ENCODE results near the gene TBC1D22A.
"Not testable (repeated sequence)": the region's sequence is repeated elsewhere in the genome, so short reads cannot be mapped to it uniquely, and the experiment has no call there.

Gene TBC1D22A

DNA sequence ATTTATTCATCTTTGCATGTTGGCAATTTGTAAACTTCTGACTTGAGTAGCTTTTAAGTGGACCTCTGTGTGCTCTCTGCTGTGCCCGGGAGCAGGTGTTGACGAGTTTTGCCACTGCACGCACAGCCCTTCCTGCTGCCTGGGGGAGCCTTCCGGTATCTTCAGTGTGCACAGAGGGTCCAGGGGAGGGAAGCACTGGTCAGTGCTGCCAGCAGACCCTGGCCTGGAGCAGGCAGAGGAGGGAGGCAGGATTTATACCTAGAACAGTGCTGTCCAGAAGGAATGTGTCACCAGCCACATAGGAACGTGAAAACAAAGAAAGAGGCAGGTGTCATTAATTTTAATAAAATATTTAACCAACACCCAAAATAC lies 403.6 kb downstream of the TBC1D22A start:
- no peak for DNase-seq

DNA sequence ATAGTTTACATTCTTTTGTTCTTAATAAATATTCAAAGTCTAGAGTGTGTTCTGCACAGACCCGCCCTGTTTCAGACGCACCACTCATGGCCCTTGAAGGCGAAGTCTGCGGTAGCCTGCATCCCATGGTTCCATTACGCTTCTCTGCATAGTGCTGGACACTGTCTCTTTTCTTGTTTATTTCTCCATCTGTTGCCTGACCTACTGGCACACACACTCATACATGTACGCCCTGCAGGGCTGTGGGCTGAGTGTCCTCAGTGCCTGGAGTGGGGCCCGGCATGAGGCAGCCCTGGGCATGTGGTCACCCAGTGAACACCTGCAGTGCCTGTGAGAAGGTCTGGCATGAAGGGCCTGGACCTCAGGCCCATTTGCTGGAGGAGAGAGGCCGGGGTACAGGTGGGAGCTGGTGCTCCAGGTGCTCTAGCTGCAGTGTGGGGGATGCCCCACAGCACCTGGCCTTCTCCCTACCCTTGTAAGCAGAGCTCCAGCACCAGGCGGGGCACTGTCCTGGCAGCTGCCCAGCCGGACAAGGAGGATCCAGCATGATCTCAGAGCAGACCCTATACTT lies 404.1 kb downstream of the TBC1D22A start:
- no peak for DNase-seq

DNA sequence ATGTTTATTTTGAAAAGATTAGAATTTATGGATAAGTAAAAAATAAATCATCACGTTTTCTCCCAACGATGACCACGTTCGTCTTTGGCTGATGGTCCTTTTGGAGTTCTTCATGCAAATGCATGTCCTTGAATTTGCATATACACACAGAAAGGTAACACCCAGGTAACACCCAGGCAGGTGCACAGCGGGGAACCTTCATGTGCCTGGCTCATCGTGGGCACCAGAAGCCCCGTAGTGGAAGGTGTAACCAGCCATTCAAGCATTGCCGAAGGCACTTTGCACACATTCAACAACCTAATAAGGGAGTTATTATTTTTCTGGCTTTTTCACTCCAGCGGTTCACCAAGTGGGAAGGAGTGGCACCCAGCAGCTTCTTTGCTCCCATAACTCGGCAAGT lies 404.6 kb downstream of the TBC1D22A start:
- DNase-seq, result no peak

DNA sequence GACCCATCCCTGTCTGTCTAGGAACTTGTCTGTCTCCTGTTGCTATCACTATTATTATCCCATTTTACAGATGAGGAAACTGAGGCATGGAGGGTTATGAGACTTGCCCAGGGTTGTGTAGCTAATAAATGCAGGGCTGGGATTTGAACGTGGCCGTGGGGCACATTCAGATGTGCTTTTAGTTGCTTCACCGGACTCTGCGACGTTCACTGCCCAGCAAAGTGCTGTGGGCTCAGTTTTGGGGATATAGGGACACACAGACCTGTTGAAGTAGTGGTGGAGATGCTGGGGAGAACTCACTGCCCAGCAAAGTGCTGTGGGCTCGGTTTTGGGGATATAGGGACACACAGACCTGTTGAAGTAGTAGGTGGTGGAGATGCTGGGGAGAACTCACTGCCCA lies 405.5 kb downstream of the TBC1D22A start:
- DNase-seq, result not testable (repeated sequence)

DNA sequence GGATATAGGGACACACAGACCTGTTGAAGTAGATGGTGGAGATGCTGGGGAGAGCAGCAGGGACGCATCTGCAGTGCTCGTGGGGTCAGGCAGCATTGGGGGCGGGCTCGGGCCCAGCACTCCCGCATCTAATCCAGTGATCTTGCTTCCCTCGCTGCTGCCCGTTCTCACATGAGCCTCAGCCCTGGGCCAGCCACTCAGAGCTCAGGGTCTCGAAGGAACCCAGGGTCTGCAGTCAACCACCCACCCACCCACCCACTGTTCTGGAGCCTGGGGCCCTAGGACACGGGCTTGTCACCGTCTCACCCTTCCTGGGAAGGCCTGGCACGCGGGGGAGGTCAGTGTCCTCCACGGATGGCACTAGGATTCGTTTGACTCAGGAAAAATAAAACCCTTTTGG lies 406.0 kb downstream of the TBC1D22A start:
- DNase-seq, result no peak

DNA sequence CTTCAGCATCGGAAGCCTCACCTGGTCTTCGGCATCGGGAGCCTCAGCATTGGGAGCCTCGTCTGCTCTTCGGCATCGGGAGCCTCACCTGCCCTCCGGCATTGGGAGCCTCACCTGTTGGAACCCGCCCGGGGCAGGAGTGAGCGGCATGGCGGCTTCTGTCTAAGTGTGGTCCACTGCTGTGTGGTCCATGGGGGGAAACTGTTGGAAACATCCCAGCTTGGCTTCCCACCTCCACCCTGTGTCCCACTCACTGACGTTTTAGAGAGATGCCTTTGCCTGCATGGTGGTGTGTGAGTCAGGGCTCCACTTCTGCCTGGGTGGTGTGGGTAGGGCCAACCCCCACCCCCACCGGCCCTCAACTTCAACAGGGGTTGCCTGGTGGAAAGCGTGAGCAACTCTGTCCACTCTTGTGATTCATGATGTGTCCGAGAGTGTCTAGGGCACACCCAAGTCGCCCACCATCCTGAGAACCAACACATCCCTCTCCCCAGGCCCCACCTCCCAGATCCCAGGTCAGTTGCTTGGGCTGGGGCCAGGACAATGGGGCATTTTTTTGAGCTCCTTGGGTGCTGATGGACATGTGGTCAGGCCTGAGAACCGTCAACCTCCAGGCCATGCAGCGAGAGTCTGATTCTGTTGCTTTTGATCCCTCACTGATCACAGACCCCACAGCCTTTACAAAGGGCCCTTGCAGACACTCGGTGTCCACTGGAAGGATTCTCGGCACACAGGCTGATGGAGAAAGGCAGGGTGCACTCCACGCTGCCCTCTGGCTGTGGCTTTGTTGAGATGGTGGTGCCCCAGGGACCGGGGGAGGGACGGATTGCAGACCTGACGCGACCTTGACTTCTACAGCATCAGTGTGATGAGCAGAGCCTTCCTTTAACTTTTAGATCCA lies 406.7 kb downstream of the TBC1D22A start:
- no peak for DNase-seq

DNA sequence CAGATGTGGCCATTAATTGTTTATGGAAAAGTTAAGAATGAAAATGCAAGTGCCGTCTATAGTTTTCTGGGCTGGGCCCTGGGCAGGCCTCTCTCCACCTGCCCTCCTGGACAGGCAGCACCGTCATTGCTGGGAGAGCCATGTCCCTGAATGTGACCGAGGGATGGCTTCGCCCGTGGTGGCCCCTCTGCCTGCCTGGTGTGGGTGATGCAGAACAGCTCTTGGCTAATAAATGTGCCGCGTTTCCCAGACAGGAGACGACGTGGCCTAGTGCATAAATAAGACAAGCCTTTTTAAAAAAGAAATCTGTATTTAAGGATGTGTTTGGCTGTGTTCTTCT lies 407.3 kb downstream of the TBC1D22A start:
- no peak for DNase-seq

DNA sequence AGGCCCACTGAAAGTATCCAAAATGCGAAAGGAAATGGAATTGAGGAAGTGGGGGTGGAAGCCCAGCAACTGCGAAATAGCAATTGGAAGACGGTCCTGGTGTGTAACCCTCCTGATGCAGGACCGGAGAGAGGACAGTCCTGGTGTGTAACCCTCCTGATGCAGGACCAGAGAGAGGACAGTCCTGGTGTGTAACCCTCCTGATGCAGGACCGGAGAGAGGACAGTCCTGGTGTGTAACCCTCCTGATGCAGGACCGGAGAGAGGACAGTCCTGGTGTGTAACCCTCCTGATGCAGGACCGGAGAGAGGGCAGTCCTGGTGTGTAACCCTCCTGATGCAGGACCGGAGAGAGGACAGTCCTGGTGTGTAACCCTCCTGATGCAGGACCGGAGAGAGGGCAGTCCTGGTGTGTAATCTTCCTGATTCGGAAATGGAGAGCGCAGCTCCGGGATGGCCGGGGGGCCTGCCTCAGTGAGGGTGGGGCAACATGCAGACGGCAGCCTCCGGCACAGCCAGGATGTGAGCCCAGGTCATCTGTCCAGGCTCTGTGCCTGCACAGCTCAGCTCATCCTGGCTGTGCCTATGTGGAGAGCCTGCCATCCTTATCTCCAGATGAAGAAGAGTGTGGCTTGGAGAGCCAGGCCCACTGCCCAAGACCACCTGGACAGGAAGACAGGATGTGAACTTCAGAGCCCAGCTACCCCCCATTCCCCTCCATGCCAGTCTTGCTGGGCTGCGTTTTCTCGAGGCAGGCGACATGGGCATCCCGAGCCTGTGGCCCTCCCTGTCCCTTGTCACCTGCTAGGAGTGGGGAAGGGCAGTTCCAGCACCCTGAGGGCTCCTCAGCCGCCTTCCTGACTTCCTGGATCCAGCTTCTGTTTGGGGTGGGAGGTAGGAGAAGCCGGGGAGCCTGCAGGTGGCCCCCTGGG lies 408.3 kb downstream of the TBC1D22A start:
- DNase-seq, result not testable (repeated sequence)

DNA sequence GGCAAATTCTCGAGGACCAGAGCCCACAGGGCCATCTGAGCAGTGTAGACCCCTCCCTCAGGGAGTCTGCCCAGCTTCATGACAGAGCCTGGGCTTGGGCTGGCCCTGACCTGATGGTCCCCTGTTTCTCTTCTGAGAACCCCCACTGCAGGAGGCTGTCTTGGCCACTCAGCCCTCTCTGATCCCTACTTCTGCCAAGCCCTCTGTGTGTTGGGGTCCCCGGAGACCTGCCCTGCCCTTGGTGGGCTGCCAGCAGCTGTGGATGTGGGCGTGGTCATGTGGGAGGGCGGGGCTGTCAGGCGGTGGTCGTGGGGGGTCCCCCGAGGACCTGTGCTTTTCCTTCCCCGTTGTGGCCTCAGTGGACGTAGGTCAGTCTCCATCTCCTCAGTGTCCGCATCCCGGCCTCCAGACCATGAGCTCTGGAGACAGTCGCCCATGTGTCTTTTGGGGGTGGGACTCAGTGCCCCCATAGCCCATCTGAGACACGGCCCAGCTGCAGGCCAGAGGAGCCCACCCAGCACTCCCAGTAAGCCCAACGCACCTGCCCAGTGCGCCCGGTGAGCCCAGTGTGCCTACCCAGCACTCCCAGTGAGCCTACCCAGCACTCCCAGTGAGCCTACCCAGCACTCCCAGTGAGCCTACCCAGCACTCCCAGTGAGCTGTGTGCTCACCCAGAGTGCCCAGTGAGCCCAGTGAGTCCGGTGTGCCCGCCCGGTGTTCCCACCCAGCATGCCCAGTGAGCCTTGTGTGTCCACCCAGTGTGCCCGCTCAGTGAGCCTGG lies 409.2 kb downstream of the TBC1D22A start:
- DNase-seq, result no peak

DNA sequence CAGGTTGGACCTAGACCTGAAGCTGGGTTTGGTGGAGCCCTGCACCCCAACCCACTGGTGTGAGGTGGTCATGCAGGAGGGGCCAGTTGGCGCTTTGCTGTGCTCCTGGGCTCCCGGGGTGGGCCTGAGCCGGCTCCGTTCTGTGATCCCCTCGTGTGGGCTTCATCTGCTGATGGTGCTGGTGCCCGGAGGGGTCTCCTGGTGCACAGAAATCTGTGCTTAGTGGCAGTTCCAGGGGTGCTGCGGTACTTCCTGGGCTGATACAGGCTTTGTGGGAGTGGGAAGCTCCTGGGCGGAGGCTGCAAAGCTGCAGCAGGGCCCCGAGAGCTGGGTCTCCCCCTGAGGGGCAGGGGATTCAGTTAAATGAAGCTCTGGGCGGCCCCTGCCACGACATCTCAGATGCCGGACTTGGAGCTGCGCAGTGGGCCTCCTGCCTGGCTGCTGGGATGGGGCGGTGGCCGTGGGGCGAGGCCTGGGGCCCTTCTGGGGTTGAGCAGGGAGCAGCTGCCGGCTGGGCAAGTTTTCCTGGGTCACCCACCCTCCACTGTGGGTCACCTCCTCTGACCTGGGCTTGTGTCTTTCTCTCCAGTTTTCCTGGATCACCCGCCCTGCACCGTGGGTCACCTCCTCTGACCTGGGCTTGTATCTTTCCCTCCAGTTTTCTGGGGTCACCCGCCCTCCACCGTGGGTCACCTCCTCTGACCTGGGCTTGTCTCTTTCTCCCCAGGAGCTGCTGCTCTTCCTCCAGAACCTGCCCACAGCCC lies 410.5 kb downstream of the TBC1D22A start:
- no peak for DNase-seq

DNA sequence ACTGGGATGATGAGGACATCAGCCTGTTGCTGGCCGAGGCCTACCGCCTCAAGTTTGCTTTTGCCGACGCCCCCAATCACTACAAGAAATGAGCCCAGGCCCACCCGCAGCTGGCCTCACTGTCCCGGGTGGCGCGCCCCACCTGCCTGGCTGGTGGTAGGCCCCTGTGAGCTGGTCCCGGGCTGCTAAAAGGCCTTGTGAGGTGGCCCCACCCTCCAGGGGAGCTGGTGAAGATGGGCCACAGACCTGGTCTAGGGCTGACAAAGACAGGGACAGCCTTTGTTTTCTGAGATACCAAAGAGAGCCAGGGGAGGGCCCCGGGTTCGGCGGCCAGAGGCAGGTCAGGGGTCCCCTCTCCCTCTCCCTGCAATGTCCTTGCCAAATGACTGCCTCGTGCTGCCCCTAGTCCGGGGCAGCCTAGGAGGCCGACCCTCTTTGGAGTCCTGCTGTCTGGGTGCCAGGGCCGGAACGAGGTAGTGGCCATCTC lies 411.1 kb downstream of the TBC1D22A start:
- DNase-seq, result no peak

DNA sequence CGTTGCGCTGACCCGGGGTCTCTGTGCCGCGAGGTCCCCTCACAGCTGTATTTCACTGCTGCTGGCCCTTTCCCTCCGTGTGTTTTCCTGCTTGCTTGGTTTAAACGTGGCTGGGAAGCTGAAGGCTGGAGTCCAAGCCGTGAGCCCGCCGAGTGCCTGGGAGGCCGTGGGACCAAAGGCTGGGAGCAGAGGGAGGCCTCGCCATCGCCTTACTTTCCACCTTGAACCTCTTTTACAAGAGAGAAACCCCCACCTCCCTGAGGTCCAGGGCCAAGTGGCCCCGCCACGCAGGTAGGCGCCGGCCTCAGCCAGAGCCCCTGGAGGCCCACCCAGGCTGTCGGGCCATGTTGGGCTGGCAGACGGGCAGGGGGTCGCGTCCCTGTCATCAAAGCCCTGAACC lies 411.6 kb downstream of the TBC1D22A start:
- no peak for DNase-seq

DNA sequence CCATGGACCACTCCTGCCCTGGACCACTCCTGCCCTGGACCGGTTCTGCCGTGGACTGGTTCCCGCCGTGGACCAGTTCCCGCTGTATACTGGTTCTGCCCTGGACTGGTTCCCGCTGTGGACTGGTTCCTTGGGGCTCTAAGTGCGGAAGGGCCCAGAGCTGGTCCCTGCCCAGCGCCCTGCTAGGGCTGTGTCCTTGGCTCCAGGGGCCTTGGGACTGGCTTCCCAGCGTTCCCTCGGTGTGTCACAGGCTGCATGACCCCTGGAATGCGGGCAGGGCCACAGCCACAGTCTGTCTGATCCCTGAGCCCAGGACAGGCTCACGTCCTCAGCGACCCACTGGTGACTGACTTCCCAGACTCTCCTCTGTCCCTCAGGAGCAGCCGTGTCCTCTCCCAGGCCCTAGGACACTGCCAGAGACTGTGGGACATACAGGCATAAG lies 412.2 kb downstream of the TBC1D22A start:
- no peak for DNase-seq

DNA sequence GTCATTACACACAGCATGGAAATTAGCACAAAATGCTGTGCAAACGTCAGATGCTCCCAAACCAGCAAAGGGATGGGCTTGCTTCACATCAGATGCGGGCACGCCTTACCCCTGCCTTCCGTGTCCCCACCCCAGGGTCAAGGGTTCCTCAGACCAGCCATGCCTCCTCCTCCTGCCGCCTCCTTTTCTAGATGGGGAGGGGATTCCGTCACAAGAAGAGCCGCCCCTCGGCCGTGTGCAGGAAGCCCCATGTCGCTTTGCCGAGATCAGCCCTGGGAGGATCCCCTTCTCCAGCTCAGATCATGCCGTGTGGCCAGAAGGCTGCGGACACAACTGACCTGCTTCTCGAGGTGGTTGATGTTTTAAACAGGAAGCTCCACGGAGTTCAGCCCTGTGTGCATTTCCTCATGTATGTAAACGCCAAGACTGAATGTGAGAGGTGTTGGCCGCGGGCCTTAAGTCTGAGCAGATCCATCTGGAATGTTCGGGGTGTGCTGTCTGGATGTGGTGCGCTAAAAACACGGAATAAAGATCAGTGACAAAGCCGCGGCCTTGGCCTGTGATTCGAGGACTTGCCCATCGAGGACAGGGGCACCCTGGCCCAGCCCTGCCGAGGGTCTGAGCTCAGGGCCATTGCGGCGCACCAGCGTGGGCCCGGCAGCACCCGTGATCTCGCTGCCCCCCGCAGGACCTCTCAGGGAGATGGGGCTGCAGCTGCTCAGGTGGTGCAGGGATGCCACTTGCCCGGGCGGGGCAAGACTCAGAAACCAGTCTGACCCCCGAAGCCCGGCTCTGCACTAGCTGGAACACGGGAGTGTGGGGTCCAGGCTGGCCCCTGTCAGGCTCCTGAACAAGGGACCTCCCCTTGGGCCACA lies 412.9 kb downstream of the TBC1D22A start:
- no peak for DNase-seq

DNA sequence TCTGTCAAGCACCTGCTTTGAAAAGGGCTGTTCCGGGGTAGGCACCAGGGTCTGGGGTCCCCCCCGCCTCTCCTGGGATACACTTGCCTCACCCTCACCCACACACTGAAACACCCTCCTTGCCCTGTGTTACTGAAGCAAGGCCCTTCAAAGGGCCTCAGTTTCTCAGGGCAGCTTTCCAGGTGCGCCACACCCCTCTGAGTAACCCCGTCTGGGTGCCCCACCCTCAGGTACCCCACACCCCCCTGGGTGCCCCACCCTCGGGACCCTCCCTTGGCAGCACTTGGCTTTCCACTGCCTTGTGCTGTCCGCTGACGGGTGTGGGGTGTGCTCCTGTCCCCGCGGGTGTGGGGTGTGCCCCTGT lies 413.6 kb downstream of the TBC1D22A start:
- no peak for DNase-seq

DNA sequence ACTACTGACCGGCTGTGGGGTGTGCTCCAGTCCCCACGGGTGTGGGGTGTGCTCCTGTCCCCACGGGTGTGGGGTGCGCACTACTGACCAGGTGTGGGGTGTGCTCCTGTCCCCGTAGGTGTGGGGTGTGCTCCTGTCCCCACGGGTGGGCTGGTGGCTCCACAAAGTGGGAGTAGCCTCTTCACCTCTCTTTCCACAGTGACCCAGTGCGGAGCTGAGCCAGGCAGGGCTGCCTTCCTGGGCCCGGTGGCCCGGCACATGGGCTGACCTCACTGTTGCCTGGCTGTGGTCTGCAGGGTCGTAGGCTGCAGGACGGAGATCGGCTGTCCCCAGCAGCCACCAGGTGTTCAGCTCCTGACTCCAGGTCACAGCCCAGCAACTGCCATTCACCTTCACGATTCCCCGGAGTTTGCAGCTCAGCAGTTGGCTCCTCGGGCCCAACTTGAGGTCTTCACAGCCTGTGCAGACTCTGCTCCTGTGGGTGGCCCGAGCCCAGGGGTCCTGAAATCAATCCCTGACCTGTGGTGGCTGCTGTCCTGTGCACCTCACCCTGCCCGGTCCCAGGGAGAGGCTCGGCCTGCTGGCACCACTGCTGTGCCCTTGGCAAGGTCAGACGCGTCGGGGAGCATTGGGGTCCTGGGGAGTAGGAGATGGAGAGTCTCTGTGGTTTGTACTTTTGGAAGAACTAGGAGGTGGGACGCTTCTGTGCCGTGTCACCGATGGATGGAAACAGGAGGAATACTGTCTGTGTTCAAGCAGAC lies 414.3 kb downstream of the TBC1D22A start:
- no peak for DNase-seq

DNA sequence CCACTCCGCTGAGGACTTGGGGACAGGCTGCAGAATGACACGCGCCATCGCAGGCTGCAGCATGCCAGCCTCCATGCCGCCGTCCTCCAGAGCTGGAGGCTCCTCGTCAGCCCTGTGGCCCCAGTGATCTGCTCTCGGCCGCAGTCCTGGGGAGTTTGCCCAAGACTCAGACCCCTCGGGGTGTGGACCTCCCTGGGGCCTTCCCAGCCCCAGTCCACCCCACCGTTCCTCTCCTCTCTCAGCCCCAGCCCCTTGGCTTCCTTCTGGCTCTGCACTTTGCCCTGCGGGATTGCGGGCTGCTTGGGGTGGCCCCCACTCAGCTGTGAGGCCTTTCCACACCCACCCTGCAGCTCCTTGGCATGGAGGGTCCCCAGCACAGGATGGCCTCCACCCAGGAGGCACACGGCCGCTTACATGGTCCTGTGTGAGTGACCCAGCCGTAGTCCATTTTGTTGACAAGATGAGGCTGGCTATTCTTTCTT lies 414.9 kb downstream of the TBC1D22A start:
- DNase-seq, result no peak

DNA sequence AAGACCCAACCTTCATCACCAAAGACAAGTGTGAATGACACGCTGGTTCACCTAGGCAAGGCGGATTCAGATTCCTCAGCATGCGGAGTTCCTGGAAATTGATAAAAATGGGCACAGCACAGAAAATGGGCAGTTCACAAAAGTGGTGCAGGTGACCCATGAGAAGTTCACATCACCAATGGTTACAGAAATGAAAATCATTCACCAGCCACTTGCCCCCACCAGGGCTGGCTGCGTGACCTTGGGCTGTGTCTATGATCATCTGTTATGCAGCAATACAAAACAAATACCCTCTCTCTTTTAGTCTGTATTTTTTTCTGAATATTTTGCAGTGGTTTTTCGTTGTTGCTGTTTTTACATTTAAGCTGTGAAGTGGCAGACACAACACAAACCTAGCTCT lies 415.9 kb downstream of the TBC1D22A start:
- no peak for DNase-seq

DNA sequence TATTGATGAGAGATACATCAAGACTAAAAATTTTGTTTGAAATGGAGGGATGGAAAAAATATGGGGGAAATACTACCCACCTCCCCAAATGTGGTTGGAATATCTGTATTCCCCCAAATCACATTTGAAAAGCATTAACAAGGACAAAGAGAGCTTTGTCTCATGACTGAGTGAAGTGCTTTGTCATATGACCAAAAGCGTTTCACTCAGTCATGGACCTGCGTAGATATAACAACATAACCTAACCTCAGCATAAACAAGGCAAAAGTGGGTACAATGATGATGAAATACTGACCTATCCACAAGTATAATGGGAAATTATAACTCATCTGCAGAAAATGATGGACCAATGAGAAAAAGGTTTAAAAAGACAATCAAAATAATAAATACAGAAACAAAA lies 418.3 kb downstream of the TBC1D22A start:
- DNase-seq, result no peak

Measured in CD4-positive, alpha-beta T cell treated with Interleukin-21 for 1 hour (primary cell).